GM20431 (cell line): ENCODE data around the gene KCNJ3.
"Not testable (repeated sequence)": the region's sequence is repeated elsewhere in the genome, so short reads cannot be mapped to it uniquely, and the experiment has no call there.

Experiments used
- in situ Hi-C: fragments of 300-500 bp; cut with MseI, MboI; formaldehyde crosslinking; loops from one replicate; pipeline ENCODE4 v1.15.0; 2020; ENCODE audit warnings: low sequenced_read_pairs; ENCODE audit not compliant: unreplicated experiment

Gene KCNJ3

DNA sequence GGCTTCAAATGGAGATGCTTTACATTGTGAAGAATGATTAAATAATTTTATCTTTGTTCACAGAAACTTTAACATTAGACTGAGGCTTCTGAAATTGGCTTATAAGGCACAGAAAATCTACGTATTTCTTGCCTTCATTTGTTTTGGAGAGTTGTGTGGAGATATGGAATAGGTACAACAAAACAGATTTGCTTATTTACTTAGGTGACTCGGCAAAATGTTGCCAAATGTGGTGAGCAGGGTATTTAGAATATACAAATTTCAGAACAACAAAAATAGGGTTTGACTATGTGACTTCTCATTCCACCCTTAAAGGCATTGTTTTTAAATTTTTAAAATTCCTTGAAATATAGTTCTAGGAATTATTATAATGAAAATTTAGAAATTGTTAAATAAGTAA, 134.2 kb downstream of the KCNJ3 start:
- in situ Hi-C loops = no loop called here

DNA sequence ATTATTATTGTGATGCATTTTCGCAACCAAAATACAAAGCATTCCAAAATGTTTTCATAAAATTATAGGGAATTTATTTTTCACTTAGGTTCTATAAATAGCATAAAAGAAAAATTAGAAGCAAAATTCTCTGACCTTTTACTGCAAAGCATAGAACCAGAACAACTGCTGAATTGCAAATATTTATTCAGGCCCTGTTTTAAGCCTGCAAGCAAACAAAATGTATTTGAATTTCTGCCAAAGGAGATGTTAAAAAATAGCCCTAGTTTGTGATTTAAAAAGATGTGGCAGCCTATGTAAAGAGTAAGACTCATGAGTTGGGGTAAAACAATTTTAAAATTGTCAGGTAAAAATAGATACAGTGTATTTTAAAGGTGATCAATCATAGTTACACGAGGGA, 138.1 kb downstream of the KCNJ3 start:
- in situ Hi-C loops = no loop called here

DNA sequence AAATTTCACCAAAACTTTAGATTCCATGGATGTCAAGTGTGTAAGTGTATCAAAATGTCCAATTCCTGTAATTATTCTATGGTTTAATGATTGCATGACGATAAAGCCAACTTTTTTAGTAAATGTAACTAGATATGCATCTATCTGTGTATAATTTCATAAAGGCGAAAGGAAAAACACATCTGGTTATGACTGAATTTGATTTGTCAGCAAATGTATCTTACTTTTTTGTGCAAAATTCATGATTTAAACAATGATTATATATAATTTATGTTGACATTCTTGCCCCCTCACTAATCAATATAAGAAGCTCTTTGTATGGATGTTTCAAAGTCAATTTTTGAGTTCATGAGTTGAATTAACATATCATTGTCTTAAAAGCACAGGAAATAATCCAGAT, 138.5 kb downstream of the KCNJ3 start:
- in situ Hi-C loops = no loop called here

DNA sequence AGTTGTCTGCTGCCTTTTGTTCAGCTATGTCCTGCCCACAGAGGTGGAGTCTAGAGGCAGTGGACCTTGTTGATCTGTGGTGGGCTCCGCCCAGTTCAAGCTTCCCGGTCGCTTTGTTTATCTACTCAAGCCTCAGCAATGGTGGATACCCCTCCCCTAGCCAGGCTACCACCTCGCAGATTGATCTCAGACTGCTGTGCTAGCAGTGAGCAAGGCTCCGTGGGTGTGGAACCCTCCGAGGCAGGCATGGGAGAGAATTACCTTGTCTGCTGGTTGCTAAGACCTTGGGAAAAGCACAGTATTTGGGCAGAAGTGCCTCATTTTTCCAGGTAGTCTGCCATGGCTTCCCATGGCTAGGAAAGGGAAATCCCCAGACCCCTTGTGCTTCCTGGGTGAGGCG, 146.0 kb downstream of the KCNJ3 start:
- in situ Hi-C loops = no loop called here

DNA sequence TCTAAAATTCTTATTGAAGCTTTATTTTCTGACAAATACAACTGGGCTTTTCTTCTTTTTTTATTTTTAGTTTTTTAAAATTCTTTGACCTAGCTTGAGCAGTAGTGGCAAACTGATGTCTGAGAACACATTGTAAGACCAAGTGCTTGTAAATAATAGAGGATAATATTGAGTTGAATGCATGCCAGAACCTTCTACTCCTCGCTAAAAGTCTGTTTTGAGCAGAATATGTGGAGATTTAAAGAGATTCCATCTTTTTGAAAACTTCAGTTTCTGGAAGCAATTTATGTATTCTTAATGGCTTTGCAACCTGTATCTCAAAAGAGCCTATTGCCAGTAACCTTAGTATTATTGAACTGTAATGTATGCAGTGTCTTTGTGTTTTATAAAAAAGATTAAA, 148.3 kb downstream of the KCNJ3 start:
- in situ Hi-C loops = no loop called here

DNA sequence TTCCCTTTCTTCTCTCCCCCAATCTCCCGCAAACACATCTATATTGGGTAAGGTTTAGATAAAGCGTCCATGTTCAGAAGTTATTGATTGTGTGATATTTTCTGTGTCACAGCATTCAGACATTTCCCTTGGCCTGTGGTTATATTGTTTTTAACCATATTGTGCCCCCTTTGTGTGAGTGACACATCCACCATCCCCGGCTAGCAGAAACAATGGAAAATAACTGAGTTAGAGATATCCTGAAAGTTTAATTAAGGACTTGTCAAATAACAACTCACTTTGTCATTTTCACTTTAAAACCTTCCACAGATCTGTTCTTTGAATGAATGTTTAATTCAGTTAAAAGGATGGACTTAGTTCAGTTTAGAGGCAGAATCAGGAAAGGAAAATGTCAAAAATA, 151.0 kb downstream of the KCNJ3 start:
- in situ Hi-C loops = no loop called here

DNA sequence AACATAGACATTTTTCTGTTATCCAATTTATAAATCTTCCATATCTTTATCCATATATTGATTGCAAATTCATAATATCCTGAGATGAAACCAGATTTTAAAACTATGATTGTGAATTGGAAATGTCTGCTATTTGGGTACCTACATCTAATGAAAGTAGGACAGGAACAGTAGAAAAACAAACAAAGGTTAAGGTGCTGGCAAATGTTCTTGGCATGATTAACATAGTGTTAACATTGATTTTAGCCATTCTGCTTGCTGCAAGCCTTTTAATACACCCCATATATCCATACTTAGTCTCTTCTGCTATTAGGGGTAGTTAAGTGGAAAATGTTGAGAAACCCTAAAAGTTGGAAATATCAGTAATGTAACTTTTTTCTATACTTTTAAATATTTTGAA, 152.0 kb downstream of the KCNJ3 start:
- in situ Hi-C loops = no loop called here

DNA sequence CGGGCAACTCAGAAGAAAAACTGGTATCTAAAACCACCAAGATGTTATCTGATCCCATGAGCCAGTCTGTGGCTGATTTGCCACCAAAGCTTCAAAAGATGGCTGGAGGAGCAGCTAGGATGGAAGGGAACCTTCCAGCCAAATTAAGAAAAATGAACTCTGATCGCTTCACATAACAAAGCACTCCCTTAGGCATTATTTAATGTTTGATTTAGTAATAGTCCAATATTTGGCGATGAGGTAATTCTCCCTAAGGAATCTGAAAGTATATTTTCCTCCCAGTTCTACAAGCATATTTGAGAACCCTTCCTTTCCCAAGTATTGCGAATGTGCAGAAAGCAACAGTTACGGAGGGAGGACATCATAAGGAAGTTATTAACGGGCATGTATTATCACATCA, 156.6 kb downstream of the KCNJ3 start:
- in situ Hi-C loops = no loop called here

DNA sequence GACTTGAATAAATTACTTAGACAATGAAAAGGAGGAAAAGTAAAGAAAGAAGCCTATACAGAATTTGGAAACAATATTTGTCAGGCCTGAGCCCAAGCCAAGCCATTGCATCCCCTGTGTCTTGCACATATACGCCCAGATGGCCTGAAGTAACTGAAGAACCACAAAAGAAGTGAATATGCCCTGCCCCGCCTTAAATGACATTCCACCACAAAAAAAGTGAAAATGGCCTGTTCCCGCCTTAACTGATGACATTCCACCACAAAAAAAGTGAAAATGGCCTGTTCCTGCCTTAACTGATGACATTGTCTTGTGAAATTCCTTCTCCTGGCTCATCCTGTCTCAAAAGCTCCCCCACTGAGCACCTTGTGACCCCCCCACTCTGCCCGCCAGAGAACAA, 168.7 kb downstream of the KCNJ3 start:
- in situ Hi-C loops = not testable (repeated sequence)

DNA sequence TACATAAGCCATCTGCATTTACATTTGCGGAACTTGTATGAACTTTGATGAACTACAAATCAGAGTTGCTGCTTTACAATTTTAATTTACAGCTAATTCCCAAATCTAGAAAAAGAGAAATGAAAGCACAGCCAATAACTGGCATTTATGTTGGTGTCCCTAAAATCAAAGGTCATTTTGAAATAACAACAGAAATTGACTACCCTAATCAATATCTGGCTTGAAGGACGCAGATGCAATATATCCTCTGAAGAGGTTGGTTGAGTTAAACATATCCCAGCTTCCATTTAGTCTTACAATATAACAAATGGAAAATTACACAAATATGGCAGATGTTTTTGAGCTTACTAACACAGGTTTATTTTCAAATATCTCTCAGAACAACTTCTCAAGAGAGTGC, 177.5 kb downstream of the KCNJ3 start:
- in situ Hi-C loops = no loop called here

DNA sequence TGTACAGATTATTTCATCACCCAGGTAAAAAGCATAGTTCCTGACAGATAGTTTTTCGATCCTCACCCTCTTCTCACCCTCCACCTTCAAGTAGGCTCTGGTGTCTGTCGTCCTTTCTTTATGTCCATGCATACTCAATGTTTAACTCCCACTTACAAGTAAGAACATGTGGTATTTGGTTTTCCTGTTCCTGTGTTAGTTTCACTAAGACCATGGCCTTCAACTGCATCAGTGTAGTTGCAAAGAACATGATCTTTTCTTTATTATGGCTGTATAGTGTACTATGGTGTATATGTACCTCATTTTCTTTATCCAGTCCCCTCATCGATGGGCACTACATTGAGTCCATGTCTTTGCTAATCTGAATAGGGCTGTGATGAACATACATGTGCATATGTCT, 184.2 kb downstream of the KCNJ3 start:
- in situ Hi-C loops = no loop called here

DNA sequence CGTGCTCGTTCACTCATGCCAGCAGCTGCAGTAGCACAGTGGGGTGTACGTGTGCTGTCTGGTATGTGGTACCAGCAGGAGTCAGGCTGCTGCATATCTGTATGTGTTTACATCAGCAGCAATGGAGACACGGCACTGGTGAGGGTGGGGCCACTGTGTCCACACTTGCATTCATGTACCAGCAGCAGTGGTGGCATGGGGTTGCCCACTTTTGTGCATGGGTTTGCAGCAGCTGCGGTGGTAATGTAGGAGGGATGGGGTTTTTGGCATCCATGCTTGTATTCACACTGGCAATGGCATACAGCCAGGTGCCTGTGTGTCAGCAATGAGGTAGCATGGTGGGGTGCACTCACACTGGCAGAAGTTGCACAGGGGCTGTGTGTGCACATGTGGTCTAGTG, 187.8 kb downstream of the KCNJ3 start:
- in situ Hi-C loops = no loop called here

DNA sequence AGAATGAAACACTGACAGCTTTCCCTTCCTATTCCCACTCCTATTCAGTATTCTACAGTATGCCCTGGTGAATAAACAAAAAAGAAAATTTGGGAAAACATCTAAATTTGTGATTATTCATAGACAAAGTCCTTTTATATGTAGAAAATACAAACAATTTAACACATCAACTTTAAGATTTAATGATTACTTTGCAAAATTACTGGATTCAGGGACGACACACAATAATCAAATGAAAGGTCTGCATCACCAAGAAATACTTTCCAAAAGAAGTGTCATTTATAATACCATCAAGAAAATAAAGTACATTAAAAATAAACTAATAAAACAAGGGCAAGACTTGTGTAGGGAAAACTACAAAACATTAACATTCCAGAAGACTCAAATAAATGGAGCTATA, 199.8 kb downstream of the KCNJ3 start:
- in situ Hi-C loops = no loop called here

DNA sequence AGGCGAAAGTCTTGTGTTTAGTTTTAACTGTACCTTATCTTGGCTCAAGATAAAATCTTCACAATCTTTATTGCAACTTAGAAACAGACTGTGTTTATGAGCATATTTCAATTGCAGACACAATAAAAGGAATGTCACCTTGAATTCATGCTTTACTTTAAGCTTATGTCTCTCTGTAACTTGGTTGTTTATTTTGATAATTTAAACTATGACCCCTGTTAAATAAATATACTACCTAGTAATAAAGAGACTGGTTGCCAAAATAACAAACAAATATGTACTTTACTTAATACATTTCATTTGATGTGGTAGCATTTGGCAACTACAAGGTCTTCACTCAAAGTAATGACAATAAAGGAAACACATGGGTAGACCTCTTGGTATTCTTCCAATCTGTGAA, 202.6 kb downstream of the KCNJ3 start:
- in situ Hi-C loops = no loop called here
